Measurements from ENCODE around the gene XRN2.

The XRN2 gene

GRCh38 chr20:21303061-21303871 lies at the start of gene XRN2:
TSS of gene XRN2 (plus strand) at chr20:21303331. CDS start at chr20:21303399, 68 bp downstream.
- DNase-seq = peak; percentile 87 to 91

GRCh38 chr20:21257192-21257591 lies 45.9 kb upstream of the XRN2 start:
- DNase-seq = no peak

GRCh38 chr20:21258411-21258810 lies 44.7 kb upstream of the XRN2 start:
- DNase-seq = no peak

- no peak for DNase-seq
Observed at GRCh38 chr20:21259346-21259745, 43.8 kb upstream of the XRN2 start.

GRCh38 chr20:21262812-21263211 lies 40.3 kb upstream of the XRN2 start:
- no peak for DNase-seq

GRCh38 chr20:21265261-21266190 lies 37.6 kb upstream of the XRN2 start:
- no peak for DNase-seq

- no peak for DNase-seq
Observed at GRCh38 chr20:21266191-21266536, 37.0 kb upstream of the XRN2 start.

GRCh38 chr20:21269772-21270171 lies 33.4 kb upstream of the XRN2 start:
- DNase-seq = no peak

- no peak for DNase-seq
Observed at GRCh38 chr20:21270806-21271205, 32.3 kb upstream of the XRN2 start.

- DNase-seq = no peak
Observed at GRCh38 chr20:21272279-21272678, 30.9 kb upstream of the XRN2 start.

GRCh38 chr20:21272679-21273078 lies 30.5 kb upstream of the XRN2 start:
- DNase-seq = no peak

- no peak for DNase-seq
Observed at GRCh38 chr20:21273755-21274386, 29.3 kb upstream of the XRN2 start.

GRCh38 chr20:21278829-21279228 lies 24.3 kb upstream of the XRN2 start:
- no peak for DNase-seq

GRCh38 chr20:21279706-21280521 lies 23.2 kb upstream of the XRN2 start:
- no peak for DNase-seq

GRCh38 chr20:21280522-21281016 lies 22.6 kb upstream of the XRN2 start:
- no peak for DNase-seq

GRCh38 chr20:21286775-21287174 lies 16.4 kb upstream of the XRN2 start:
- DNase-seq = no peak

- no peak for DNase-seq
Observed at GRCh38 chr20:21288587-21289370, 14.4 kb upstream of the XRN2 start.

- DNase-seq = no peak
Observed at GRCh38 chr20:21289651-21290050, 13.5 kb upstream of the XRN2 start.

- DNase-seq = no peak
Observed at GRCh38 chr20:21291026-21291425, 12.1 kb upstream of the XRN2 start.

GRCh38 chr20:21294755-21295154 lies 8.4 kb upstream of the XRN2 start:
- DNase-seq = no peak

GRCh38 chr20:21301940-21302663 lies 1.0 kb upstream of the XRN2 start:
- no peak for DNase-seq
